Ovary (tissue), 9 donors: ENCODE data around the gene ERCC6L2. TPM values are rescaled to one million over a fixed set of nuclear protein-coding genes. Genes with fewer than 3 reads are reported as not detected.

Experiments used
- DNase-seq, 5 donors: peaks; one replicate each; pipeline ENCODE4 v3.0.0-alpha.2; 2019 to 2020
- H3K27ac ChIP-seq, 2 donors: fragments of 200-600 bp; one replicate each; pipeline versions ENCODE4 v1.5.1 to v1.8.0; 2019 to 2022
- H3K27me3 ChIP-seq: fragments of 200-600 bp; one replicate; pipeline ENCODE4 v1.8.0; 2022
- H3K36me3 ChIP-seq: fragments of 200-600 bp; sonication (generic); one replicate; pipeline ENCODE4 v1.5.1; 2019
- H3K4me1 ChIP-seq: one replicate; pipeline ENCODE4 v1.8.1; 2013; ENCODE audit warnings: mild to moderate bottlenecking, moderate library complexity; ENCODE audit not compliant: insufficient read depth
- H3K4me3 ChIP-seq: fragments of 200-600 bp; sonication (generic); one replicate; pipeline ENCODE4 v1.5.1; 2017
- H3K9me3 ChIP-seq, 2 donors: fragments of 200-600 bp in 1 of 2; sonication (generic) in 1 of 2; one replicate each; pipeline versions ENCODE4 v1.5.1 to v1.8.1; 2013 to 2019; ENCODE audit warnings: mild to moderate bottlenecking in 1 of 2, moderate library complexity in 1 of 2
- EP300 ChIP-seq: sonication (generic); formaldehyde crosslinking; IDR thresholded peaks from one replicate; pipeline ENCODE4 v1.6.1; 2017; ENCODE audit warnings: antibody characterized with exemption
- POLR2A ChIP-seq: fragments of 450-650 bp; IDR thresholded peaks from one replicate; pipeline ENCODE4 v1.6.1; 2017; ENCODE audit warnings: antibody characterized with exemption, mild to moderate bottlenecking, moderate library complexity
- WGBS, 3 donors: extraction: QIAGEN DNeasy Blood & Tissue Kit in 1 of 3; methylation state at CpG; one replicate each; pipeline versions ENCODE4 v1.1.5 to v1.1.7; 2013 to 2017; 5-methylcytosine and 5-hydroxymethylcytosine counted together
- intact Hi-C, 4 donors: fragments of 100-400 bp; cut with DNase I; formaldehyde crosslinking; loops; one replicate each; pipeline versions ENCODE4 v1.11.0 to v1.15.1; 2022 to 2023
- polyA plus RNA-seq, 2 donors: library from polyadenylated mRNA; stranded (reverse); fragments of 200-250 nt in 1 of 2; fragments of 350-450 nt in 1 of 2; fragmentation: Illumina TruSeq in 1 of 2; extraction: RNeasy Lipid Tissue Mini Kit (QIAGEN cat#74804) in 1 of 2; gene quantifications; one replicate each; pipeline ENCODE4 v1.2.3, GENCODE V29; 2013 to 2014
- small RNA-seq: library from RNA; depleted of rRNA; stranded (forward); fragments of <200 nt; gene quantifications from one replicate; pipeline ENCODE3, GENCODE V24; 2016
- total RNA-seq, 7 donors: library from RNA; depleted of rRNA in 2 of 7; stranded (reverse); fragments of >200 nt in 2 of 7; fragmentation: NEBNext Ultra II Directional in 3 of 7; extraction: Animal tissue kit (Norgen Biotek cat#: 25700) in 3 of 7; gene quantifications; one replicate each; pipeline versions ENCODE4 v1.1.0 to v1.2.4, GENCODE V29; 2016 to 2023
- TF ChIP-seq, protein P1 (sequence below), 3 donors: fragments of 450-650 bp in 2 of 3; fragments of 200-600 bp in 1 of 3; IDR thresholded peaks; one replicate each; pipeline versions ENCODE4 v1.5.1 to v1.8.0; 2016 to 2022; ENCODE audit warnings: antibody characterized with exemption in 3 of 3, mild to moderate bottlenecking in 1 of 3
- donor health status: DM: no; HTN: no; CAD: no; lungs with moderate emphysema.
- donor health status: DM: no; HTN: no; CAD: no.
- donor health status: Bipolar disorder and iron deficiency.
- donor health status: DM: yes; HTN: yes; CAD: no.
- donor health status: DM: no; HTN: no; CAD: no.
- donor health status: DM: yes; HTN: yes; CAD: no.

Gene ERCC6L2
- total and polyA plus RNA-seq, 9 donors = 16.7 to 78.3 (median 57.2) TPM

DNA sequence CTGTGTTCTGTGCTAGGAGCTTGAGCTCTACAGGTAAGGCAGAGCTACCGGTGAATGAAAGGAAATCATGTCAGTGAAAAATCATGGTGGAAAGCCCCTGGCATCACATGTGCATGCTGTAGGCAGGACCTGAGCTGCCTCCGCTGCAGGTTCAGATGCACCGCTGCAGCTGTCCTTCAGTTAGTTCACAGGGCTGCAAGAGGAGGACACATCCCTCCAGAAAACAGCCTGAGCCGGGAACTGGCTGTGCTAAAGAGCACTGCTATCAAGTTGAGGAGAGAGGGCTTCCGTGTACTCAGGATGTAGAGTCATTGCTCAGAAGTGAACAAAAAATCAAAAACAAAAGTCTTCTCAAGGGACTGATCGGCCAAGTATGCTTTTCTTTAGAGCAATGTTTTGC, 138.6 kb downstream of the ERCC6L2 start:
- Histone ChIP-seq H3K4me3 (no peak overlapping the region), H3K9me3 (no peaks in the 10 kb centered on the region), H3K36me3 (no peaks in the 10 kb centered on the region), H3K27me3 (no peaks in the 10 kb centered on the region), H3K4me1 (no peaks in the 10 kb centered on the region), H3K27ac (no peak overlapping the region)
- intact Hi-C loops = no loop called here
- DNase-seq = no peak
- TF ChIP-seq, protein P1, sequence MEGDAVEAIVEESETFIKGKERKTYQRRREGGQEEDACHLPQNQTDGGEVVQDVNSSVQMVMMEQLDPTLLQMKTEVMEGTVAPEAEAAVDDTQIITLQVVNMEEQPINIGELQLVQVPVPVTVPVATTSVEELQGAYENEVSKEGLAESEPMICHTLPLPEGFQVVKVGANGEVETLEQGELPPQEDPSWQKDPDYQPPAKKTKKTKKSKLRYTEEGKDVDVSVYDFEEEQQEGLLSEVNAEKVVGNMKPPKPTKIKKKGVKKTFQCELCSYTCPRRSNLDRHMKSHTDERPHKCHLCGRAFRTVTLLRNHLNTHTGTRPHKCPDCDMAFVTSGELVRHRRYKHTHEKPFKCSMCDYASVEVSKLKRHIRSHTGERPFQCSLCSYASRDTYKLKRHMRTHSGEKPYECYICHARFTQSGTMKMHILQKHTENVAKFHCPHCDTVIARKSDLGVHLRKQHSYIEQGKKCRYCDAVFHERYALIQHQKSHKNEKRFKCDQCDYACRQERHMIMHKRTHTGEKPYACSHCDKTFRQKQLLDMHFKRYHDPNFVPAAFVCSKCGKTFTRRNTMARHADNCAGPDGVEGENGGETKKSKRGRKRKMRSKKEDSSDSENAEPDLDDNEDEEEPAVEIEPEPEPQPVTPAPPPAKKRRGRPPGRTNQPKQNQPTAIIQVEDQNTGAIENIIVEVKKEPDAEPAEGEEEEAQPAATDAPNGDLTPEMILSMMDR (IDR thresholded peaks at IDR 0.05) = no peak
- TF ChIP-seq POLR2A (no peak), EP300 (no peak)
- 85 to 94% (median 91%) methylated on average over 6 of the region's 6 CpGs for WGBS, 3 donors

DNA sequence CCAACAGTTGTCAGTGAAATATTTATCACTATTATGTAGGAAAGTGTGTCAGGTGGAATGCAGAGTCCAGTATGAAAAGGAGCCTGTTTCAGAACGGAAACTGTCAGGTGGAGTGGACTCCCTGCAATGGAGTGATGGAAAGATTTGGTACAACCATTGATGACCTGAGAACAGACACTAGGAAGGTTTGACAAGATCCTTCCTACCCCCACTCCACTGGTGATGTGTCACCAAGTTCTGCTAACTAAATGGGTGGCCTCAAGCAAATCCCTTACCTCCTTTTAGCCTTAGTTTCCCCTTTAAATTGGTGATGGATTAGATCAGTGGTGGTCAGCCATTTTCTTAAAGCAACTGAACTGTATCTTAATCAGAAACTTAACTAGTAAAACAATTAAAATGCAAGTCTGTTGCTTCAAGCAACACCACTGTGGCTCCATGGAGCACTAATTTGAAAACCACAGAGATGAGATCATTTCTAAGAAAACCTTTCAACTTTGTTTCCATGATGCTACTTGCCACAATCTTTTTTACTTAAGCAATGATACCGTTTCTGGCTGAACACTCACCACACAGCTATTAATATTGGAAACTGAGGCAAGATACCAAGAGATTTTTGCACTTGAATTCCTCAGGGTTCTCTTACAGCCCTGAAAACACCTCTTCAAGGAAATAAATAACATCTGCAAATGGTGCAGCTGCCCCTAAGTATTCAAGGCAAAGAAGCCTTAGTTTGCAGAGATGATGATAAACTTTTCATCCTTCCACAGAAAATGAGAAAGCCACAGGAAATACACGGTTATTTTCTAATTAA, 140.6 kb downstream of the ERCC6L2 start:
- TF ChIP-seq, protein P1 (IDR thresholded peaks at IDR 0.05) = no peak
- TF ChIP-seq POLR2A (no peak), EP300 (no peak)
- no peaks in the 10 kb centered on the region for H3K9me3 ChIP-seq
- no peak for DNase-seq
- no peak overlapping the region for H3K27ac ChIP-seq
- H3K27me3 ChIP-seq = no peaks in the 10 kb centered on the region
- H3K4me1 ChIP-seq = no peaks in the 10 kb centered on the region
- intact Hi-C loops = no loop called here
- no peak overlapping the region for H3K4me3 ChIP-seq
- no peaks in the 10 kb centered on the region for H3K36me3 ChIP-seq
- WGBS, 3 donors = 82 to 85% (median 84%) methylated on average over 3 of the region's 3 CpGs

Small RNA genes within 50 kb of the gene (small RNA-seq; reads per million reads assigned to genes)
- gene RNA5SP289 (not detected), gene RNU2-46P (not detected)
